Calu3 (cell line): ENCODE measurements around the gene DPYD. TPM values are rescaled to one million over a fixed set of nuclear protein-coding genes. Genes with fewer than 3 reads are reported as not detected.

Experiments used
- BruUV-seq: library from RNA; stranded (reverse); fragments of 400-500 nt; replicated peaks from 2 replicates; lab custom pipeline; 2021; lab: Mats Ljungman, UMichigan
- CTCF ChIA-PET: fragments of 300-600 bp; sonication (Branson Sonifier 250); formaldehyde crosslinking; loops from one replicate; lab custom pipeline; 2022; ENCODE audit warnings: antibody characterized with exemption; lab: Charles Lee
- DNase-seq: peaks from one replicate; pipeline ENCODE4 v3.0.0; 2022
- H3K27ac Mint-ChIP-seq: one replicate; pipeline ENCODE4 v1.8.0; 2022; ENCODE audit warnings: mixed read lengths; ENCODE audit not compliant: unreplicated experiment
- H3K27me3 Mint-ChIP-seq: one replicate; pipeline ENCODE4 v1.8.0; 2022; ENCODE audit warnings: mixed read lengths; ENCODE audit not compliant: unreplicated experiment
- H3K36me3 Mint-ChIP-seq: one replicate; pipeline ENCODE4 v1.8.0; 2022; ENCODE audit warnings: mild to moderate bottlenecking, moderate library complexity, mixed read lengths; ENCODE audit not compliant: insufficient read depth, unreplicated experiment
- H3K4me1 Mint-ChIP-seq: one replicate; pipeline ENCODE4 v1.8.0; 2022; ENCODE audit warnings: mild to moderate bottlenecking, low read depth, mixed read lengths; ENCODE audit not compliant: unreplicated experiment
- H3K4me3 Mint-ChIP-seq: one replicate; pipeline ENCODE4 v1.8.0; 2022; ENCODE audit warnings: mild to moderate bottlenecking, low read depth, moderate library complexity, mixed read lengths; ENCODE audit not compliant: unreplicated experiment
- H3K9me3 Mint-ChIP-seq: one replicate; pipeline ENCODE4 v1.8.0; 2022; ENCODE audit warnings: low read depth, mixed read lengths; ENCODE audit not compliant: unreplicated experiment
- intact Hi-C: fragments of 100-400 bp; cut with micrococcal nuclease; formaldehyde crosslinking; loops from one replicate; pipeline ENCODE4 v1.10.0; 2022; ENCODE audit not compliant: unreplicated experiment
- total RNA-seq: library from RNA; stranded (reverse); gene quantifications from 2 replicates; pipeline ENCODE4 v1.2.3, GENCODE V29; 2022
- TF ChIP-seq, protein P1 (sequence below): fragments of 200-600 bp; IDR thresholded peaks from one replicate; pipeline ENCODE4 v1.8.0; 2022; ENCODE audit warnings: antibody characterized with exemption; ENCODE audit not compliant: unreplicated experiment

DPYD gene
- total RNA-seq, 1 experiment from 2014 or later, result 15.6 TPM

DNA sequence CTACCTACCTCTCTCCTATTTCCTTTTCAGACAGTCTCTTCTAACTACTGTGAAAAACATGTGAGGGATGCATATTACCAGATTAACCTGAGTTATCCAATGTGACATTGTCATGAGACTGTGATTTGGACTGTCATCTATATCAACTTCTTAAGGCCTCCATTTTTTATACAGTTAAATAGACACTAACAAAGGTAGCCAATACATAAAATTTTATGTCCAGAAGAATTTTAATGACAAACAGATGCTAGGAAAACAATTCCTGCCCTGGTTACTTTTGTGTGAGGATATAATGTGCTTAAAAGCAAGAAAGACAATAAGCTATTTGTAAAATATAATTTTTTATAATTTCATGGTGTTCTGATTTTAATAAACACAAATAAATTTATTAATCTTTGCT, 136.2 kb downstream of the DPYD start:
- H3K9me3 Mint-ChIP-seq, result no peaks in the 10 kb centered on the region
- TF ChIP-seq, protein P1, sequence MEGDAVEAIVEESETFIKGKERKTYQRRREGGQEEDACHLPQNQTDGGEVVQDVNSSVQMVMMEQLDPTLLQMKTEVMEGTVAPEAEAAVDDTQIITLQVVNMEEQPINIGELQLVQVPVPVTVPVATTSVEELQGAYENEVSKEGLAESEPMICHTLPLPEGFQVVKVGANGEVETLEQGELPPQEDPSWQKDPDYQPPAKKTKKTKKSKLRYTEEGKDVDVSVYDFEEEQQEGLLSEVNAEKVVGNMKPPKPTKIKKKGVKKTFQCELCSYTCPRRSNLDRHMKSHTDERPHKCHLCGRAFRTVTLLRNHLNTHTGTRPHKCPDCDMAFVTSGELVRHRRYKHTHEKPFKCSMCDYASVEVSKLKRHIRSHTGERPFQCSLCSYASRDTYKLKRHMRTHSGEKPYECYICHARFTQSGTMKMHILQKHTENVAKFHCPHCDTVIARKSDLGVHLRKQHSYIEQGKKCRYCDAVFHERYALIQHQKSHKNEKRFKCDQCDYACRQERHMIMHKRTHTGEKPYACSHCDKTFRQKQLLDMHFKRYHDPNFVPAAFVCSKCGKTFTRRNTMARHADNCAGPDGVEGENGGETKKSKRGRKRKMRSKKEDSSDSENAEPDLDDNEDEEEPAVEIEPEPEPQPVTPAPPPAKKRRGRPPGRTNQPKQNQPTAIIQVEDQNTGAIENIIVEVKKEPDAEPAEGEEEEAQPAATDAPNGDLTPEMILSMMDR, result no peak
- H3K36me3 Mint-ChIP-seq, result no peaks in the 10 kb centered on the region
- no peak overlapping the region for H3K4me3 Mint-ChIP-seq
- no TSS peak for BruUV-seq
- no peak for DNase-seq
- no peaks in the 10 kb centered on the region for H3K27me3 Mint-ChIP-seq
- intact Hi-C loops, result no loop called here
- no peaks in the 10 kb centered on the region for H3K4me1 Mint-ChIP-seq
- no peak overlapping the region for H3K27ac Mint-ChIP-seq
- CTCF ChIA-PET, result no interaction called here

DNA sequence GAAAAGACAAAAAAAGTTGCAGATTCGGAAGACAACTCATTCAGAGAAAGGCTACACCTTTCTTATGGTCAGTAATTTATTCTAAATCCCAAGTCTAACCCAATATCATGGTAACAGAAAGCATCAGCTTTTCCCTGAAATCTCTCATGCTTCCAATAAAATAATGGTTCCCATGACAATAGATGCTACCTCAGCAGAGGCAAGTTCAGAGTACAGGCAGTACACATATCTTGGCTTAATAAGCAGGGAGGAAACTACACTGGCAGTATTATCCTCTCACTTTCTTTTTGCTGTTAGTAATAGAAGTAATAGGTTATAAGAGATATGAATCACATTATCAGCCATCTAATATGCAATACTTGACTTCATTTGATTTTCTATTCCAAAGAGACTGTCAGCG, 137.1 kb downstream of the DPYD start:
- CTCF ChIA-PET, result no interaction called here
- H3K4me3 Mint-ChIP-seq, result no peak overlapping the region

DNA sequence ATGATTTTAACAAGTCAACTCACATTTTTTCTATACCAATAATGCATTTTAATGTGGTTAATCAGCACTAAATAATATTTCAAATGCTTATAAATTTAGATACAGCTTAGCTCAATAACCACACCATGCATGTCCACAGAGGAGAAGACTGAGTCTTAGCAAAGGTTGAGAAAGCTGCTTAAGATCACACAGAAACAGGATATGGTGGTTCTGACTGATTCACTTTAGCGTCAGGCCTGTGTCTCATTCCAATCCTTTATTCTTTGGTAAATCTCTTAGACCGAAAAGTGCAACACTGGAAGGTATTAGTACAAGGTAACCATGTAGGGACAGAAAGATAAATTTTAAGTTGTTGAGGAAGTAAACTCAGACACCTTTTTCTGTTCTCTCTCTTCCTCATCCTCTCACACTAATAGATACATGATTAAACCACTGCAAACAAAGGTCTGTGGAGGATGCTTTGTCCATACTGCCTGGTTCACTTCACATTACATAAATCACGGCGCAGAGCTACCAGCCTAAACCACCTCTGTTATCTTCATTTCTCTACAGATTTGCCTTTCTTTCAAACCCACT, 139.0 kb downstream of the DPYD start:
- DNase-seq, result no peak
- Mint-ChIP-seq H3K27ac (peak overlapping the region; percentile 8), H3K4me1 (no peaks in the 10 kb centered on the region), H3K27me3 (no peaks in the 10 kb centered on the region), H3K36me3 (no peaks in the 10 kb centered on the region), H3K9me3 (no peaks in the 10 kb centered on the region), H3K4me3 (no peak overlapping the region)
- TF ChIP-seq, protein P1, result no peak
- BruUV-seq, result no TSS peak
- intact Hi-C loops, result no loop called here
- CTCF ChIA-PET, result no interaction called here

More for the DNA sequence above, 137.1 kb downstream of the DPYD start:
- no peaks in the 10 kb centered on the region for H3K27me3 Mint-ChIP-seq
- H3K9me3 Mint-ChIP-seq, result no peaks in the 10 kb centered on the region
- no TSS peak for BruUV-seq
- TF ChIP-seq, protein P1, result no peak
- intact Hi-C loops, result no loop called here
- H3K4me1 Mint-ChIP-seq, result no peaks in the 10 kb centered on the region
- no peaks in the 10 kb centered on the region for H3K36me3 Mint-ChIP-seq
- no peak for DNase-seq
- H3K27ac Mint-ChIP-seq, result no peak overlapping the region

DNA sequence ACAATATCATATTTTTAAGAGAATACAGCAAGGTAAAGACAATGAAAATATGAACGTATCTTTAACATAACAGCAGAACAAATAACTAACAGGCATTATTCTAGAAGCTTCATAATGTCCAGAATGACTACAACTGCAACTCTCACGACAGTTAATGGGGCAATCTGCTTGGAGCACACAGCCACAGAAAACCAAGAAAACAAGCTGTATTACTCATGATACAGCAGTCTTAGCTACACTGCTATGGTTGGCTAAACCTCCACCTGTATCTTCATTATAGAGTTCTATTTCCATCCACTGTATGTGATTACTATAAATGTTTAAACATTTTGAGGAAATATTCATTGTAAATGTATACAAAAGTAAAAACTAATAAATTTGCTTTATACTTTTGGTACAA, 139.9 kb downstream of the DPYD start:
- intact Hi-C loops, result no loop called here
- no TSS peak for BruUV-seq
- TF ChIP-seq, protein P1, result no peak
- CTCF ChIA-PET, result interaction anchor here (1.2 kb wide), 1 partner anchor 688 kb away, joined by 3 read pairs; no protein-coding TSS in a partner anchor
- no peaks in the 10 kb centered on the region for H3K4me1 Mint-ChIP-seq
- H3K36me3 Mint-ChIP-seq, result no peaks in the 10 kb centered on the region
- no peak overlapping the region for H3K27ac Mint-ChIP-seq
- H3K27me3 Mint-ChIP-seq, result no peaks in the 10 kb centered on the region
- H3K4me3 Mint-ChIP-seq, result no peak overlapping the region
- no peaks in the 10 kb centered on the region for H3K9me3 Mint-ChIP-seq
- no peak for DNase-seq
